Stomach (tissue), 4 donors: ENCODE measurements around the gene UMAD1.

Experiments
- EP300 ChIP-seq: sonication (generic); formaldehyde crosslinking; IDR thresholded peaks from one replicate; pipeline ENCODE4 v1.6.1; 2017; ENCODE audit warnings: antibody characterized with exemption
- POLR2A ChIP-seq, 4 donors: fragments of 450-650 bp; IDR thresholded peaks; one replicate each; pipeline ENCODE4 v1.6.1; 2016; ENCODE audit warnings: antibody characterized with exemption in 4 of 4, control low read depth in 2 of 4, mild to moderate bottlenecking in 1 of 4, moderate library complexity in 1 of 4
- POLR2AphosphoS5 ChIP-seq, 3 donors: sonication (generic); formaldehyde crosslinking; IDR thresholded peaks; one replicate each; pipeline ENCODE4 v1.6.1; 2016; ENCODE audit warnings: antibody characterized with exemption in 3 of 3
- TF ChIP-seq, protein P1 (sequence below), 7 experiments: fragments of 450-650 bp in 4 of 7; fragments of 200-600 bp in 3 of 7; sonication (generic) in 3 of 7; IDR thresholded peaks; one replicate each; pipeline ENCODE4 v1.5.1; 2016 to 2019; ENCODE audit warnings: antibody characterized with exemption in 7 of 7, control low read depth in 2 of 7, mild to moderate bottlenecking in 1 of 7

DNA sequence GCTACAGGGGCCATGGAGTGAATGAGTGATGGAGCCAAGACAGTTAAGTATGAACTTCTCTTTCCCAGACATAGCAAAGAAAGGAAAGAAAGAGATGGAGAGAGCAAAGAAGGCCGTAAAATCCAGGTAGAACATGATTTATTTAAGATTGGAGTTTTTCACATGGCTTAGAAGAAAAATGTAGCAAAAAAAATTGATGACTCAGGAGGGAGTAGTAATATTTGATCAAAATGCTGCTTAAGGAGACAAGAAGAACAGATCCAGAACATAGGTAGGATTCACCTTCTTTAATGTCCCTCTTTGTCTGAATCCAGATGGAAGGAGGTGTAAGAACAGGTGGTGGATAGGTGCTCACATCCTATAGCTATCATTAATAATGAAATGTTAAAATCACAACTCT lies 277.0 kb downstream of the UMAD1 start:
- TF ChIP-seq, protein P1, sequence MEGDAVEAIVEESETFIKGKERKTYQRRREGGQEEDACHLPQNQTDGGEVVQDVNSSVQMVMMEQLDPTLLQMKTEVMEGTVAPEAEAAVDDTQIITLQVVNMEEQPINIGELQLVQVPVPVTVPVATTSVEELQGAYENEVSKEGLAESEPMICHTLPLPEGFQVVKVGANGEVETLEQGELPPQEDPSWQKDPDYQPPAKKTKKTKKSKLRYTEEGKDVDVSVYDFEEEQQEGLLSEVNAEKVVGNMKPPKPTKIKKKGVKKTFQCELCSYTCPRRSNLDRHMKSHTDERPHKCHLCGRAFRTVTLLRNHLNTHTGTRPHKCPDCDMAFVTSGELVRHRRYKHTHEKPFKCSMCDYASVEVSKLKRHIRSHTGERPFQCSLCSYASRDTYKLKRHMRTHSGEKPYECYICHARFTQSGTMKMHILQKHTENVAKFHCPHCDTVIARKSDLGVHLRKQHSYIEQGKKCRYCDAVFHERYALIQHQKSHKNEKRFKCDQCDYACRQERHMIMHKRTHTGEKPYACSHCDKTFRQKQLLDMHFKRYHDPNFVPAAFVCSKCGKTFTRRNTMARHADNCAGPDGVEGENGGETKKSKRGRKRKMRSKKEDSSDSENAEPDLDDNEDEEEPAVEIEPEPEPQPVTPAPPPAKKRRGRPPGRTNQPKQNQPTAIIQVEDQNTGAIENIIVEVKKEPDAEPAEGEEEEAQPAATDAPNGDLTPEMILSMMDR (IDR thresholded peaks at IDR 0.05) = no peak
- TF ChIP-seq EP300 (no peak), POLR2A (IDR thresholded peaks at IDR 0.05) (no peak), POLR2AphosphoS5 (IDR thresholded peaks at IDR 0.05) (no peak)
